Lung (tissue), 12 donors: Measurements from ENCODE around the gene CLK4. TPM values are rescaled to one million over a fixed set of nuclear protein-coding genes. Genes with fewer than 3 reads are reported as not detected.

Source experiments
- ATAC-seq: fragments of 200-7000 bp; cut with Tn5 transposase; one replicate; pipeline ENCODE4 v1.9.1; 2020; ENCODE audit warnings: moderate number of reproducible peaks; ENCODE audit not compliant: insufficient read depth, low FRiP score
- DNase-seq, 3 donors: peaks; one replicate each; pipeline ENCODE4 v3.0.0-alpha.2; 2013 to 2017
- H3K27ac ChIP-seq, 2 donors: one replicate each; pipeline ENCODE4 v1.5.1; 2013; ENCODE audit warnings: mild to moderate bottlenecking in 2 of 2, moderate library complexity in 2 of 2, control low read depth in 1 of 2, inconsistent platforms in 1 of 2, low read depth in 1 of 2, low read length in 1 of 2
- H3K27me3 ChIP-seq, 3 donors: one replicate each; pipeline ENCODE4 v1.5.1; 2013; ENCODE audit warnings: low read length in 2 of 3; ENCODE audit not compliant: control insufficient read depth in 3 of 3, insufficient read depth in 3 of 3
- H3K36me3 ChIP-seq, 4 donors: one replicate each; pipeline ENCODE4 v1.5.1; 2013; ENCODE audit warnings: low read length in 4 of 4, mild to moderate bottlenecking in 1 of 4, moderate library complexity in 1 of 4; ENCODE audit not compliant: control insufficient read depth in 4 of 4, insufficient read depth in 4 of 4
- H3K4me1 ChIP-seq, 5 donors: one replicate each; pipeline ENCODE4 v1.5.1; 2013; ENCODE audit warnings: low read length in 5 of 5, mild to moderate bottlenecking in 2 of 5, moderate library complexity in 1 of 5; ENCODE audit not compliant: control insufficient read depth in 5 of 5, insufficient read depth in 5 of 5
- H3K4me3 ChIP-seq: one replicate; pipeline ENCODE4 v1.5.1; 2013; ENCODE audit warnings: mild to moderate bottlenecking, control low read depth, moderate library complexity
- H3K9ac ChIP-seq, 2 donors: one replicate each; pipeline ENCODE4 v1.5.1; 2013; ENCODE audit warnings: low read length in 2 of 2, control low read depth in 1 of 2; ENCODE audit not compliant: insufficient read depth in 1 of 2
- H3K9me3 ChIP-seq, 4 donors: one replicate each; pipeline ENCODE4 v1.5.1; 2013; ENCODE audit warnings: low read length in 3 of 4, mild to moderate bottlenecking in 1 of 4, moderate library complexity in 1 of 4; ENCODE audit not compliant: control insufficient read depth in 4 of 4, insufficient read depth in 3 of 4
- CTCF ChIP-seq: IDR thresholded peaks from 2 replicates; pipeline ENCODE4 v1.5.1; 2012; ENCODE audit warnings: mild to moderate bottlenecking; ENCODE audit errors: control extremely low read depth, extremely low read depth
- WGBS, 2 donors: extraction: QIAGEN DNeasy Blood & Tissue Kit; methylation state at CpG; one replicate each; pipeline ENCODE4 v1.1.7; 2013; 5-methylcytosine and 5-hydroxymethylcytosine counted together
- polyA plus RNA-seq, 2 donors: library from polyadenylated mRNA; stranded (reverse); fragments of 200-250 nt; gene quantifications; one replicate each; pipeline ENCODE4 v1.2.1, GENCODE V29; 2013
- total RNA-seq, 2 donors: library from RNA; depleted of rRNA in 1 of 2; stranded (reverse); fragments of >200 nt in 1 of 2; gene quantifications; one replicate each; pipeline ENCODE4 v1.2.1, GENCODE V29; 2014 to 2021
- donor health status: control.
- donor health status: control.
- donor health status: Bipolar disorder and iron deficiency.
- donor health status: healthy.
- donor health status: DM: yes; HTN: yes; CAD: no.

Gene CLK4
- total and polyA plus RNA-seq, 4 donors = 12.6 to 85.7 (median 28.5) TPM

DNA sequence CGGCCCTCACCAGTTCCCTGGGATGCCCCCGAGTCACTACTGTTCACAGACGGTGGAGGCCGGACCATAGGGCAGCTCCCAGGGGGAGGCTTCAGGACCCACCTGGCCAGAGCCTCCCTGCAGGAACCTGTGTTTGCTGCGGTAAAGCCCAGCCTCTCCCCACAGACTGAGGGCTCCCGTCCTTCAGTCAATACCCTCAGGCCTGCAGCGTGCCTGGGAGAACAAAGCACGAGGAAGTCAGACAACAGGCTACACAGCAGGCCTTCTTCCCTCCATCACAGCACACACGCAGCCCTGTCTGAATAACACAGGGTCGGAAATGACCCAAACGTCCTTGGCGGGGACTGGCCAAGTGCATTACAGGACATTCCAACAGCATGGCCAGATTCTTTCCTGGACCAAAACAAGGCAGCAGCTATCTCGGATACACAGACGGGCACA, 71.1 kb downstream of the CLK4 start:
- H3K36me3 ChIP-seq = no peaks in the 10 kb centered on the region
- WGBS, 2 donors = 82 to 88% methylated on average over 14 of the region's 14 CpGs
- DNase-seq (no peak), ATAC-seq (no peak)
- H3K4me3 ChIP-seq = no peak overlapping the region
- peaks cover 0 to 4% (median 0%) of the 10 kb centered on the region in 5 donors for H3K4me1 ChIP-seq
- no peak overlapping the region for H3K27ac ChIP-seq
- no peak overlapping the region for H3K9ac ChIP-seq
- TF ChIP-seq CTCF = no peak
- no peaks in the 10 kb centered on the region for H3K9me3 ChIP-seq
- H3K27me3 ChIP-seq = no peaks in the 10 kb centered on the region

GRCh38 chr5:178555005-178555404, 71.8 kb downstream of the CLK4 start:
- Histone ChIP-seq H3K4me1 (no peaks in the 10 kb centered on the region), H3K27ac (no peak overlapping the region), H3K27me3 (no peaks in the 10 kb centered on the region), H3K36me3 (no peaks in the 10 kb centered on the region), H3K9me3 (no peaks in the 10 kb centered on the region), H3K9ac (no peak overlapping the region), H3K4me3 (no peak overlapping the region)
- 82 to 92% methylated on average over 7 of the region's 7 CpGs for WGBS, 2 donors
- no peak for ATAC-seq
- DNase-seq = no peak
- TF ChIP-seq CTCF = no peak

DNA sequence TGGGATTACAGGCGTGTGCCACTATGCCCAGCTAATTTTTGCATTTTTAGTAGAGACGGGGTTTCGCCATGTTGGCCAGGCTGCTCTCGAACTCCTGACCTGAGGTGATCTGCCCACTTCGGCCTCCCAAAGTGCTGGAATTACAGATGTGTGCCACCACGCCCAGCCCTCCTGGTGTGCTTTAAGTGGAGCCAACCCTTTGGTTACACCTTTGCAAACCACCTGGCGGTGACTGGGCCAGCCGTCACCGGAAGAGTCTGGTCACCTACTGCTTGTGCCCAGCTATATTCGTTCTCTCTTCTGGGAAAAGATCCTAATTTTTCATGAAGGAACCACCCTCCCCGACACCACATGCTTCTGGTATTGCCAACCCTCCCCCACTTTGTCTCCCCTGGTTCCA, 72.5 kb downstream of the CLK4 start:
- no peak overlapping the region for H3K4me3 ChIP-seq
- WGBS, 2 donors = 92 to 94% methylated on average over 11 of the region's 11 CpGs
- no peaks in the 10 kb centered on the region for H3K27me3 ChIP-seq
- no peaks in the 10 kb centered on the region for H3K4me1 ChIP-seq
- ATAC-seq (no peak), DNase-seq (no peak)
- H3K36me3 ChIP-seq = no peaks in the 10 kb centered on the region
- no peak for TF ChIP-seq CTCF
- no peak overlapping the region for H3K9ac ChIP-seq
- no peaks in the 10 kb centered on the region for H3K9me3 ChIP-seq
- H3K27ac ChIP-seq = no peak overlapping the region

- no peak overlapping the region for H3K27ac ChIP-seq
- 86 to 88% methylated on average over 13 of the region's 13 CpGs for WGBS, 2 donors
- no peak overlapping the region for H3K4me3 ChIP-seq
These were observed 73.3 kb downstream of the CLK4 start for GRCh38 chr5:178553517-178553916.

More at GRCh38 chr5:178553517-178553916, 73.3 kb downstream of the CLK4 start:
- ATAC-seq (no peak), DNase-seq (no peak)
- Histone ChIP-seq H3K9me3 (no peaks in the 10 kb centered on the region), H3K4me1 (no peaks in the 10 kb centered on the region), H3K9ac (no peak overlapping the region), H3K27me3 (no peaks in the 10 kb centered on the region), H3K36me3 (no peaks in the 10 kb centered on the region)
- TF ChIP-seq CTCF = no peak
